Tibial artery (tissue), 4 donors: ENCODE results near the gene HLF.
A peak's percentile ranks its signal among the peaks of the same experiment; 100 is the strongest.

ENCODE experiments used
- DNase-seq, 2 donors: peaks; one replicate each; pipeline ENCODE4 v3.0.0-alpha.2; 2019
- H3K27ac ChIP-seq, 2 donors: fragments of 200-600 bp; sonication (generic) in 1 of 2; 1 replicate in 1 of 2; 2 replicates in 1 of 2; pipeline ENCODE4 v1.5.1; 2018 to 2019; ENCODE audit warnings: mild to moderate bottlenecking in 1 of 2
- H3K27me3 ChIP-seq, 2 donors: fragments of 200-600 bp; sonication (generic) in 1 of 2; one replicate each; pipeline versions ENCODE4 v1.5.1 to v1.6.0; 2016 to 2019
- H3K36me3 ChIP-seq, 3 donors: fragments of 200-600 bp; sonication (generic) in 2 of 3; one replicate each; pipeline ENCODE4 v1.5.1; 2016 to 2019; ENCODE audit warnings: mild to moderate bottlenecking in 2 of 3
- H3K4me1 ChIP-seq, 4 donors: fragments of 200-600 bp; sonication (generic) in 2 of 4; 1 replicate in 3 of 4; 2 replicates in 1 of 4; pipeline ENCODE4 v1.5.1; 2016 to 2019
- H3K4me3 ChIP-seq, 2 donors: fragments of 200-600 bp; sonication (generic) in 1 of 2; 1 replicate in 1 of 2; 2 replicates in 1 of 2; pipeline ENCODE4 v1.5.1; 2018 to 2019; ENCODE audit warnings: mild to moderate bottlenecking in 2 of 2
- H3K9me3 ChIP-seq, 3 donors: fragments of 200-600 bp; sonication (generic) in 1 of 3; one replicate each; pipeline ENCODE4 v1.5.1; 2016 to 2019
- intact Hi-C: fragments of 100-400 bp; cut with DNase I; formaldehyde crosslinking; loops from one replicate; pipeline ENCODE4 v1.15.0; 2023; ENCODE audit warnings: low total_unique reads
- TF ChIP-seq, protein P1 (sequence below), 2 experiments: fragments of 200-600 bp in 1 of 2; fragments of 450-650 bp in 1 of 2; IDR thresholded peaks; one replicate each; pipeline ENCODE4 v1.5.1; 2017 to 2019; ENCODE audit warnings: antibody characterized with exemption in 2 of 2, mild to moderate bottlenecking in 1 of 2, moderate library complexity in 1 of 2

The HLF gene

DNA sequence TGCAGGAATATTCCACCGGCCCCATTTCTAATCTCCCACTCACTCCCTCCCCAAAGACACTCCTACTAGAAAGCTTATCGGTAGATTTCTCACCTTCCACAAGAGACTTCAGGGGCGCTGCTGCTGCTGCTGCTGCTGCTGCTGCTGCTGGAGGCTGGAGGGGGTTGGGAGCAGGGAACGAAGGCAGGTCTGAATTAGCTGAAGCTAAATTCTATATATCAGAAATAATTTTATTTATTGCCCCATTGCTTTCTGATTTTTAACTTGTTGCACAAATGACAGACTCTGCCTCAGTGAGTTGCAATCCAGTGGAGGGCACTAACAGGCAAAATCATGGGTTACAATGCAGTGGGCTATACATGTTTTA lies 25.8 kb upstream of the HLF start:
- Histone ChIP-seq H3K27me3 (peaks cover 0 to 2% of the 10 kb centered on the region in 2 donors), H3K4me1 (peaks cover 0 to 21% (median 13%) of the 10 kb centered on the region in 4 donors), H3K4me3 (peak overlapping the region; percentile 57 to 65), H3K9me3 (no peaks in the 10 kb centered on the region), H3K36me3 (no peaks in the 10 kb centered on the region), H3K27ac (no peak overlapping the region)
- DNase-seq = no peak
- intact Hi-C loops = loop anchor here (2.0 to 10.0 kb wide), 2 partner anchors 26 to 56 kb away; partner anchors contain the start of gene HLF
- TF ChIP-seq, protein P1, sequence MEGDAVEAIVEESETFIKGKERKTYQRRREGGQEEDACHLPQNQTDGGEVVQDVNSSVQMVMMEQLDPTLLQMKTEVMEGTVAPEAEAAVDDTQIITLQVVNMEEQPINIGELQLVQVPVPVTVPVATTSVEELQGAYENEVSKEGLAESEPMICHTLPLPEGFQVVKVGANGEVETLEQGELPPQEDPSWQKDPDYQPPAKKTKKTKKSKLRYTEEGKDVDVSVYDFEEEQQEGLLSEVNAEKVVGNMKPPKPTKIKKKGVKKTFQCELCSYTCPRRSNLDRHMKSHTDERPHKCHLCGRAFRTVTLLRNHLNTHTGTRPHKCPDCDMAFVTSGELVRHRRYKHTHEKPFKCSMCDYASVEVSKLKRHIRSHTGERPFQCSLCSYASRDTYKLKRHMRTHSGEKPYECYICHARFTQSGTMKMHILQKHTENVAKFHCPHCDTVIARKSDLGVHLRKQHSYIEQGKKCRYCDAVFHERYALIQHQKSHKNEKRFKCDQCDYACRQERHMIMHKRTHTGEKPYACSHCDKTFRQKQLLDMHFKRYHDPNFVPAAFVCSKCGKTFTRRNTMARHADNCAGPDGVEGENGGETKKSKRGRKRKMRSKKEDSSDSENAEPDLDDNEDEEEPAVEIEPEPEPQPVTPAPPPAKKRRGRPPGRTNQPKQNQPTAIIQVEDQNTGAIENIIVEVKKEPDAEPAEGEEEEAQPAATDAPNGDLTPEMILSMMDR (IDR thresholded peaks at IDR 0.05) = no peak

DNA sequence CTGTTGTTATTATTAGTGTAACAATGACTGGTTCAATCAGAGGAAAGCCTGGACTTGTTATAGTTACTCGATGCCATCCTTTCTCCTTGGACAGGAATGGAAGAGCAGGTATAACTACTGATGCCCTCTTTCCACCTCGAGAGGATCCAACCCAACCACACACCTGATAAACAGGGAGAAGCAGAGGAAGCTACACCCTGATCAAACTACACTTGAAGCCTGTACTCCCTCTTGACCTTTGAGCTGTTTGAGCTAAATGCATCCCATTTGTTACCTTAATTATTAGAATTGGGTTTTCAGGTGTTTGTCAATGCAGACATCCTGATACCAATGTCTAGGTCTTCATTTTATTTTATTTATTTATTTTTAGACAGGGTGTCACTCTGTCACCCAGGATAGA lies 23.7 kb upstream of the HLF start:
- Histone ChIP-seq H3K9me3 (no peaks in the 10 kb centered on the region), H3K36me3 (no peaks in the 10 kb centered on the region), H3K27ac (no peak overlapping the region), H3K4me1 (peaks cover 0 to 21% (median 13%) of the 10 kb centered on the region in 4 donors), H3K27me3 (peaks cover 0 to 2% of the 10 kb centered on the region in 2 donors), H3K4me3 (no peak overlapping the region)
- TF ChIP-seq, protein P1 (IDR thresholded peaks at IDR 0.05) = no peak
- intact Hi-C loops = no loop called here
- DNase-seq = no peak

DNA sequence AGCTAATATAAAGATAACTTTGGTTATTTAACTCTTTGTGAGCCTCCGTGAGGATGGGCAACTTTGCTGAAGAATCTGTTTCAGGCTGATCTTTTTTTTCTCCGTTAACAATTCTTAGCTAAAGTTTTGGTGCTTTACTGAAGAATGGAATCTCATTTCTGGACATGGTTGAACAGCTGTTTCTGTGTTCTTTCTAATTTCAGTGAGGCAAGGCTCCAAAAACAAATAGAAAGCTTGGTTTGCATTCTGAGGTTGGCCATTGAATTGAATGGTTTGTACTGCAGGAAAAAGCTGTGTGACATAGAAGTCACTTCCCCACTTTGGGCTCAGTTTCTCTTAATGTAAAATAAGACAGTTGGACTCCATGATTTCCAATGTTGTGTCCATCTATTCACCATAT lies 22.3 kb upstream of the HLF start:
- H3K4me3 ChIP-seq = no peak overlapping the region
- peaks cover 0 to 2% of the 10 kb centered on the region in 2 donors for H3K27me3 ChIP-seq
- intact Hi-C loops = no loop called here
- TF ChIP-seq, protein P1 (IDR thresholded peaks at IDR 0.05) = no peak
- H3K9me3 ChIP-seq = no peaks in the 10 kb centered on the region
- DNase-seq = no peak
- H3K36me3 ChIP-seq = no peaks in the 10 kb centered on the region
- H3K4me1 ChIP-seq = peaks cover 0 to 17% (median 11%) of the 10 kb centered on the region in 4 donors
- H3K27ac ChIP-seq = no peak overlapping the region

DNA sequence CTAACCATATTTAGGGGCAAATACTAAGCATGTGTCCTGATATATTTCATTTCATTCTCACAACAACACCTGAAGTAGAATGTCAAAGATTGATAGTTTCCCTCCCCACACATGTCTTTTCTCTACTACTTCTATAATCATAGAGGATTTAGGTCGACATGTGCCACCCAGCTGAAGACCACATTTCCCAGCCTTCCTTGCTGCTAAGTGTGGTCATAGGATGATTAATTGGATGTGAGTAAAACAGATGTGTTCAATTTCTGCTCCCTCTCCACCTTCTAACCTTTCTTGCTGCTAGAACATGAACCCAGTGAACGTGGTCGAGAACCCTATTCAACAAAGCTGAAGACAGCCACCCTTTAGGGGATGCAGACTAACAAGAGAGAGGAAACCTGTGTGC lies 18.8 kb upstream of the HLF start:
- no peak overlapping the region for H3K27ac ChIP-seq
- H3K4me1 ChIP-seq = no peaks in the 10 kb centered on the region
- no peak overlapping the region for H3K4me3 ChIP-seq
- no peak for DNase-seq
- intact Hi-C loops = no loop called here
- H3K9me3 ChIP-seq = no peaks in the 10 kb centered on the region
- TF ChIP-seq, protein P1 (IDR thresholded peaks at IDR 0.05) = no peak
- no peaks in the 10 kb centered on the region for H3K36me3 ChIP-seq
- peaks cover 0 to 5% of the 10 kb centered on the region in 2 donors for H3K27me3 ChIP-seq

DNA sequence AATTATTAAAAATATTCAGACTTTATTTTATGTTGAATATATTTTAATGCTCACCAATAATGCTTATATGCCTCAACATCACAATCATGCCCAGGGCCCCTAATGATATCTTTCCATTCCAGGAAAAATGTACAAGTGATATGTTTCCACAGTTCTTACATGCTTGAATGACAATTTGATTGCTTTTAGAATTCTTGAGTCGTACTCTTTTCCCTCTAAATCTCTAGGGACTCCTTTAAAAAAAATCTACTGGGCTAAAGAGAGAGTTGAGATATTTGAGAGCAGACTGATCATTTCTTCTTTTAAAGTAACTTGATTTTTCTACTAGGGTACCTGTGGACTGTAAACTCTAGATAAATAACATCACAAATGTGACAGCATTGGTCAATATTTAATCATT lies 18.2 kb upstream of the HLF start:
- H3K9me3 ChIP-seq = no peaks in the 10 kb centered on the region
- no peak overlapping the region for H3K4me3 ChIP-seq
- peaks cover 0 to 6% of the 10 kb centered on the region in 2 donors for H3K27me3 ChIP-seq
- H3K27ac ChIP-seq = no peak overlapping the region
- TF ChIP-seq, protein P1 (IDR thresholded peaks at IDR 0.05) = no peak
- H3K4me1 ChIP-seq = no peaks in the 10 kb centered on the region
- intact Hi-C loops = no loop called here
- DNase-seq = no peak
- H3K36me3 ChIP-seq = no peaks in the 10 kb centered on the region

DNA sequence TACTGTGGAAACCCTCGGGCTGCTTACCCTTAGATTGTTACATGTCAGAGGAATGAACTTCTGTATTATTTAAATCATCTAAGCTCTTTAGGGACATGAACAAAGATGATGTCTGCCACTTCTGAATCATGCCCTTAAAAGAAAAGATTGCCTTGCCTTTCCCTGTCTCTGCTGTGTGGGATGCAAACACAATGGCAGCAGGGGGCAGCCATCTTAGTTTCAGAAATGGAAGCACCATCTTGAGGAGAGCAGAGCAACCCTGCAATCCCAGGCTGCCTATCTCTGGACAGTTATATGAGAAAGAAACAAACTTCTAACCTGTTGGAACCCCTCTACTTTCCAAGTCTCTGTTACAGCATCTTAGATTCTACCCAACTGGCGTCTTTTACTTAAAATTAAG lies 16.7 kb upstream of the HLF start:
- intact Hi-C loops = no loop called here
- Histone ChIP-seq H3K9me3 (no peaks in the 10 kb centered on the region), H3K27ac (no peak overlapping the region), H3K27me3 (peaks cover 0 to 6% of the 10 kb centered on the region in 2 donors), H3K4me1 (no peaks in the 10 kb centered on the region), H3K4me3 (no peak overlapping the region), H3K36me3 (no peaks in the 10 kb centered on the region)
- DNase-seq = no peak
- TF ChIP-seq, protein P1 (IDR thresholded peaks at IDR 0.05) = no peak
